ENCODE results near the gene PRKD1. TPM values are rescaled to one million over a fixed set of nuclear protein-coding genes. Genes with fewer than 3 reads are reported as not detected.

PRKD1 gene
- total RNA-seq, 1 donor from 2014 or later = 17.2 TPM

GRCh38 chr14:29757188-29757680 is 170.4 kb downstream of the PRKD1 start:
- TF ChIP-seq CTCF (IDR thresholded peaks at IDR 0.05) = no peak
- no peaks in the 10 kb centered on the region for H3K36me3 ChIP-seq
- H3K4me3 ChIP-seq = no peak overlapping the region
- intact Hi-C loops (cut with DNase I) = no loop called here
- no peak for DNase-seq
- H3K27me3 ChIP-seq = no peaks in the 10 kb centered on the region
- no peaks in the 10 kb centered on the region for H3K4me1 ChIP-seq
- no peak for ATAC-seq
- no peaks in the 10 kb centered on the region for H3K9me3 ChIP-seq
- no peak overlapping the region for H3K27ac ChIP-seq

- no peaks in the 10 kb centered on the region for H3K27me3 ChIP-seq
- ATAC-seq (no peak), DNase-seq (no peak)
- no peak overlapping the region for H3K27ac ChIP-seq
- no peak overlapping the region for H3K4me3 ChIP-seq
- TF ChIP-seq CTCF (IDR thresholded peaks at IDR 0.05) = no peak
- H3K4me1 ChIP-seq = no peaks in the 10 kb centered on the region
- H3K36me3 ChIP-seq = no peaks in the 10 kb centered on the region
- intact Hi-C loops (cut with DNase I) = no loop called here
- no peaks in the 10 kb centered on the region for H3K9me3 ChIP-seq
Measured at GRCh38 chr14:29756019-29756385, 171.6 kb downstream of the PRKD1 start.

GRCh38 chr14:29755311-29756018 is 172.2 kb downstream of the PRKD1 start:
- no peak for TF ChIP-seq CTCF (IDR thresholded peaks at IDR 0.05)
- no peaks in the 10 kb centered on the region for H3K9me3 ChIP-seq
- intact Hi-C loops (cut with DNase I) = no loop called here
- H3K4me3 ChIP-seq = no peak overlapping the region
- no peaks in the 10 kb centered on the region for H3K4me1 ChIP-seq
- H3K36me3 ChIP-seq = no peaks in the 10 kb centered on the region
- ATAC-seq = no peak
- H3K27ac ChIP-seq = no peak overlapping the region
- no peak for DNase-seq
- H3K27me3 ChIP-seq = no peaks in the 10 kb centered on the region

GRCh38 chr14:29754134-29754533 is 173.5 kb downstream of the PRKD1 start:
- no peak for DNase-seq

GRCh38 chr14:29752221-29752923 is 175.3 kb downstream of the PRKD1 start:
- intact Hi-C loops (cut with DNase I) = no loop called here
- Histone ChIP-seq H3K27ac (no peak overlapping the region), H3K9me3 (no peaks in the 10 kb centered on the region), H3K4me1 (no peaks in the 10 kb centered on the region), H3K4me3 (no peak overlapping the region), H3K27me3 (no peaks in the 10 kb centered on the region), H3K36me3 (no peaks in the 10 kb centered on the region)
- ATAC-seq (no peak), DNase-seq (no peak)
- TF ChIP-seq CTCF (IDR thresholded peaks at IDR 0.05) = no peak

More at GRCh38 chr14:29754134-29754533, 173.5 kb downstream of the PRKD1 start:
- Histone ChIP-seq H3K4me3 (no peak overlapping the region), H3K27me3 (no peaks in the 10 kb centered on the region), H3K9me3 (no peaks in the 10 kb centered on the region), H3K27ac (no peak overlapping the region), H3K4me1 (no peaks in the 10 kb centered on the region), H3K36me3 (no peaks in the 10 kb centered on the region)
- intact Hi-C loops (cut with DNase I) = no loop called here
- TF ChIP-seq CTCF (IDR thresholded peaks at IDR 0.05) = no peak
- no peak for ATAC-seq

Data from upper lobe of right lung (tissue), 1 donor.